Prostate gland (tissue), 2 donors: ENCODE measurements around the gene RIMKLA. TPM values are rescaled to one million over a fixed set of nuclear protein-coding genes. Genes with fewer than 3 reads are reported as not detected.

Experiments
- DNase-seq: peaks from one replicate; pipeline ENCODE4 v3.0.0-alpha.2; 2019; ENCODE audit warnings: low spot score
- H3K27ac ChIP-seq, 2 donors: fragments of 200-600 bp; sonication (generic); 2 replicates each; pipeline ENCODE4 v1.5.1; 2017 to 2019
- H3K27me3 ChIP-seq: fragments of 200-600 bp; sonication (generic); replicated peaks from 2 replicates; pipeline ENCODE4 v1.5.1; 2019; ENCODE audit not compliant: insufficient read depth
- H3K36me3 ChIP-seq, 2 donors: fragments of 200-600 bp; sonication (generic); 1 replicate in 1 of 2; 2 replicates in 1 of 2; pipeline versions ENCODE4 v1.5.1 to v1.8.1; 2017 to 2019
- H3K4me1 ChIP-seq: fragments of 200-600 bp; sonication (generic); replicated peaks from 2 replicates; pipeline ENCODE4 v1.5.1; 2019
- H3K4me3 ChIP-seq, 2 donors: fragments of 200-600 bp; sonication (generic); 2 replicates each; pipeline ENCODE4 v1.5.1; 2017 to 2019
- H3K9me3 ChIP-seq: fragments of 200-600 bp; sonication (generic); 2 replicates; pipeline ENCODE4 v1.5.1; 2017
- CTCF ChIP-seq, 4 experiments: fragments of 200-600 bp in 2 of 4; fragments of 450-650 bp in 2 of 4; sonication (generic) in 2 of 4; IDR thresholded peaks; 1 replicate in 3 of 4; 2 replicates in 1 of 4; pipeline ENCODE4 v1.5.1; 2016 to 2019; ENCODE audit warnings: antibody characterized with exemption in 4 of 4, mild to moderate bottlenecking in 2 of 4, moderate library complexity in 2 of 4
- POLR2A ChIP-seq: fragments of 450-650 bp; IDR thresholded peaks from one replicate; pipeline ENCODE4 v1.6.1; 2016; ENCODE audit warnings: antibody characterized with exemption, mild to moderate bottlenecking
- POLR2AphosphoS5 ChIP-seq: sonication (generic); formaldehyde crosslinking; IDR thresholded peaks from one replicate; pipeline ENCODE4 v1.6.1; 2017; ENCODE audit warnings: antibody characterized with exemption
- WGBS: methylation state at CpG from one replicate; pipeline ENCODE4 v1.1.5; 2018; 5-methylcytosine and 5-hydroxymethylcytosine counted together
- intact Hi-C: fragments of 100-400 bp; cut with DNase I; formaldehyde crosslinking; loops from one replicate; pipeline ENCODE4 v1.14.2; 2022
- total RNA-seq, 2 donors: library from RNA; depleted of rRNA; stranded (reverse); fragments of >200 nt; gene quantifications; one replicate each; pipeline ENCODE4 v1.1.0, GENCODE V29; 2016

The RIMKLA gene
- total RNA-seq, 2 donors from 2014 or later = 1.4 to 2.3 TPM

- Histone ChIP-seq H3K36me3 (no peaks in the 10 kb centered on the region), H3K9me3 (no peaks in the 10 kb centered on the region), H3K4me1 (no peaks in the 10 kb centered on the region), H3K27ac (no peak overlapping the region), H3K4me3 (no peak overlapping the region), H3K27me3 (no peaks in the 10 kb centered on the region)
- DNase-seq = no peak
- WGBS = 86% methylated on average over 2 of the region's 2 CpGs
- intact Hi-C loops = loop anchor here (10.0 kb wide), 1 partner anchor 295 kb away; the partner anchor contains the start of genes C1orf50 and P3H1
- TF ChIP-seq POLR2A (no peak), CTCF (IDR thresholded peaks at IDR 0.05) (no peak), POLR2AphosphoS5 (no peak)
Observed at GRCh38 chr1:42469727-42470126, 89.1 kb downstream of the RIMKLA start.

Other genes starting within 250 kb of the RIMKLA start
- not detected for gene GUCA2B, start 227.4 kb upstream of the RIMKLA start, total RNA-seq
- not detected for gene GUCA2A, start 216.0 kb upstream of the RIMKLA start, total RNA-seq
- 10 to 100 TPM; 54.1 to 58.5 TPM for gene FOXJ3, start 45.6 kb upstream of the RIMKLA start, total RNA-seq
- 10 to 100 TPM in 1 of 2 donors, 1 to 10 TPM in 1; 2.0 to 12.7 TPM for gene ZMYND12, start 75.2 kb downstream of the RIMKLA start, total RNA-seq
- 100 to 1,000 TPM in 1 of 2 donors, 10 to 100 TPM in 1; 71.2 to 101 TPM for gene PPCS, start 75.8 kb downstream of the RIMKLA start, total RNA-seq
- 1 to 10 TPM; 1.8 to 6.2 TPM for gene CCDC30, start 82.5 kb downstream of the RIMKLA start, total RNA-seq